ENCODE measurements around the gene RPL18. TPM values are rescaled to one million over a fixed set of nuclear protein-coding genes. Genes with fewer than 3 reads are reported as not detected.

RPL18 gene
- total and polyA plus RNA-seq, 9 of the 15 experiments (the other 6 are each of a cell fraction or from before 2014, with no cell fraction given) = 312 to 2,635 (median 1,653) TPM

DNA sequence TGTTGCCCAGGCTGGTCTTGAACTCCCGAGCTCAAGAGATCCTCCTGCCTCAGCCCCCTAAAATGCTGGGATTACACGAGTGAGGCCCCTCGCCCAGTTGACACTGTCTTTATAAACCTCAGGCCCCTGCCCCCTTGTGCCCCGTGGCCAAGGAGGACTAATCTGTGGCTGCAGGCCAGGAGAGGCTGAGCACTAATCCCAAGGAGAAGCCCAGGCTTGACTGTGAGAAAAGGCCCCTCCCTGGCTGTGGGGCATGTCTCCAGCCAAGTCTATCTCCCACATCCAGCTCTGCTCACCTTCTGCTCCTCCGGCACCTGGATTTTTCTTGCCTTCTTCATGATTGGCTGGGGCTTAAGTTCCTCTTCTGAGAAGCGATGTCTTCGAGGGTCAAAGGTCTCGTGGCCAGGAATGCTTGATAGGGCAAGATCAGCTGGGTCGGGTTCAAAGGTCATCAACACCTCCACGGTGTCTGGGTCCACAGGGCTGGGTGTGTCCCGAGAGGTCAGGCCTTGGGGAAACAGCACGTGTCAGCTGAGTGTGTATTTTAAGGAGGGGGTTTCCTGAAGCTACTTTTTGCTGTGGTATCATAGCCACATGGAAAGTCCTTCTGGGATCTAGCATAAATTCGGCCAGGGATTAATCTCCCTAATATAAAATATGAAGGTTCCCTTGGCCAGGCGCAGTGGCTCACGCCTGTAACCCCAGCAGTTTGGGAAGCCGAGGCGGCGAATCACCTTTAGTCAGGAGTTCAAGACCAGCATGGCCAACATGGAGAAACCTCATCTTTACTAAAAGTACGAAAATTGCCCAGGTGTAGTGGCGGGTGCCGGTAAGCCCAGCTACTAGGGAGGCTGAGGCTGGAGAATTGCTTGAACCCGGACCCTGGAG lies 14.4 kb upstream of the RPL18 start (continued):
- TF ChIP-seq SAP30 (IDR thresholded peaks at IDR 0.05; ENCODE audit: borderline replicate concordance, insufficient read depth, low read depth, low read length, poor library complexity, severe bottlenecking) (no peak), ARID1B (IDR thresholded peaks at IDR 0.05) (0 out of 2 replicates have a peak, but pooled peaks have one; percentile 59), HMG20B (CRISPR knock-in tag; IDR thresholded peaks at IDR 0.05) (no peak)
- TF ChIP-seq, protein P1, sequence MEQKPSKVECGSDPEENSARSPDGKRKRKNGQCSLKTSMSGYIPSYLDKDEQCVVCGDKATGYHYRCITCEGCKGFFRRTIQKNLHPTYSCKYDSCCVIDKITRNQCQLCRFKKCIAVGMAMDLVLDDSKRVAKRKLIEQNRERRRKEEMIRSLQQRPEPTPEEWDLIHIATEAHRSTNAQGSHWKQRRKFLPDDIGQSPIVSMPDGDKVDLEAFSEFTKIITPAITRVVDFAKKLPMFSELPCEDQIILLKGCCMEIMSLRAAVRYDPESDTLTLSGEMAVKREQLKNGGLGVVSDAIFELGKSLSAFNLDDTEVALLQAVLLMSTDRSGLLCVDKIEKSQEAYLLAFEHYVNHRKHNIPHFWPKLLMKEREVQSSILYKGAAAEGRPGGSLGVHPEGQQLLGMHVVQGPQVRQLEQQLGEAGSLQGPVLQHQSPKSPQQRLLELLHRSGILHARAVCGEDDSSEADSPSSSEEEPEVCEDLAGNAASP (IDR thresholded peaks at IDR 0.05) = no peak
- TF ChIP-seq, protein P2, sequence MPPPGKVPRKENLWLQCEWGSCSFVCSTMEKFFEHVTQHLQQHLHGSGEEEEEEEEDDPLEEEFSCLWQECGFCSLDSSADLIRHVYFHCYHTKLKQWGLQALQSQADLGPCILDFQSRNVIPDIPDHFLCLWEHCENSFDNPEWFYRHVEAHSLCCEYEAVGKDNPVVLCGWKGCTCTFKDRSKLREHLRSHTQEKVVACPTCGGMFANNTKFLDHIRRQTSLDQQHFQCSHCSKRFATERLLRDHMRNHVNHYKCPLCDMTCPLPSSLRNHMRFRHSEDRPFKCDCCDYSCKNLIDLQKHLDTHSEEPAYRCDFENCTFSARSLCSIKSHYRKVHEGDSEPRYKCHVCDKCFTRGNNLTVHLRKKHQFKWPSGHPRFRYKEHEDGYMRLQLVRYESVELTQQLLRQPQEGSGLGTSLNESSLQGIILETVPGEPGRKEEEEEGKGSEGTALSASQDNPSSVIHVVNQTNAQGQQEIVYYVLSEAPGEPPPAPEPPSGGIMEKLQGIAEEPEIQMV (tag; conservative IDR thresholded peaks at IDR 0.05; ENCODE audit: low read depth) = 0 out of 2 replicates have a peak, but pooled peaks have one; percentile 52

All from K562 (cell line).